CD14-positive monocyte (primary cell): ENCODE results near the gene CBR4. TPM values are rescaled to one million over a fixed set of nuclear protein-coding genes. Genes with fewer than 3 reads are reported as not detected.
"Not testable (repeated sequence)": the region's sequence is repeated elsewhere in the genome, so short reads cannot be mapped to it uniquely, and the experiment has no call there.

Experiments
- DNase-seq, 3 donors: peaks; one replicate each; pipeline ENCODE4 v3.0.0-alpha.2; 2011 to 2022
- H2AFZ ChIP-seq: 2 replicates; pipeline ENCODE4 v1.6.0; 2012; ENCODE audit warnings: mild to moderate bottlenecking, low read depth, low read length, inconsistent platforms; ENCODE audit not compliant: insufficient read depth, poor library complexity, severe bottlenecking
- H3K27ac ChIP-seq, 2 donors: 1 replicate in 1 of 2; 2 replicates in 1 of 2; pipeline ENCODE4 v1.5.1; 2012 to 2013; ENCODE audit warnings: low read length in 2 of 2, control low read depth in 1 of 2, inconsistent platforms in 1 of 2, low read depth in 1 of 2, mild to moderate bottlenecking in 1 of 2
- H3K27me3 ChIP-seq, 2 donors: one replicate each; pipeline versions ENCODE4 v1.6.0 to v1.6.1; 2011 to 2013; ENCODE audit warnings: low read length in 2 of 2; ENCODE audit not compliant: control insufficient read depth in 2 of 2, insufficient read depth in 2 of 2
- H3K36me3 ChIP-seq, 2 donors: replicated peaks in 1 of 2; 1 replicate in 1 of 2; 2 replicates in 1 of 2; pipeline versions ENCODE4 v1.5.1 to v1.6.1; 2012 to 2013; ENCODE audit warnings: low read length in 2 of 2, control low read depth in 1 of 2, inconsistent platforms in 1 of 2, mild to moderate bottlenecking in 1 of 2; ENCODE audit not compliant: insufficient read depth in 2 of 2, control insufficient read depth in 1 of 2
- H3K4me1 ChIP-seq, 2 donors: 1 replicate in 1 of 2; 2 replicates in 1 of 2; pipeline versions ENCODE4 v1.5.1 to v1.6.1; 2012 to 2013; ENCODE audit warnings: low read length in 2 of 2, control low read depth in 1 of 2, inconsistent platforms in 1 of 2, mild to moderate bottlenecking in 1 of 2, moderate library complexity in 1 of 2; ENCODE audit not compliant: insufficient read depth in 2 of 2, control insufficient read depth in 1 of 2
- H3K4me2 ChIP-seq: replicated peaks from 2 replicates; pipeline ENCODE3; 2012; ENCODE audit warnings: low read length, moderate library complexity, mild to moderate bottlenecking; ENCODE audit not compliant: poor library complexity, severe bottlenecking; ENCODE audit errors: extremely low read depth
- H3K4me3 ChIP-seq, 3 experiments: fragments of 200-600 bp in 1 of 3; sonication (generic) in 1 of 3; replicated peaks in 1 of 3; 1 replicate in 2 of 3; 2 replicates in 1 of 3; pipeline ENCODE4 v1.5.1; 2011 to 2013; ENCODE audit warnings: low read length in 3 of 3, mild to moderate bottlenecking in 3 of 3, control low read depth in 2 of 3, low read depth in 2 of 3, inconsistent platforms in 1 of 3, moderate library complexity in 1 of 3
- H3K79me2 ChIP-seq: 2 replicates; pipeline ENCODE4 v1.6.0; 2012; ENCODE audit warnings: mild to moderate bottlenecking, control low read depth, inconsistent platforms, low read length, moderate library complexity; ENCODE audit not compliant: insufficient read depth
- H3K9ac ChIP-seq: 2 replicates; pipeline ENCODE4 v1.6.0; 2017; ENCODE audit warnings: low read length, mild to moderate bottlenecking; ENCODE audit not compliant: insufficient read depth, poor library complexity, severe bottlenecking
- H3K9me3 ChIP-seq, 2 donors: replicated peaks in 1 of 2; 1 replicate in 1 of 2; 2 replicates in 1 of 2; pipeline versions ENCODE4 v1.5.1 to v1.6.1; 2012 to 2013; ENCODE audit warnings: low read length in 2 of 2, control low read depth in 1 of 2; ENCODE audit not compliant: control insufficient read depth in 1 of 2, insufficient read depth in 1 of 2
- H4K20me1 ChIP-seq: 2 replicates; pipeline ENCODE4 v1.6.0; 2012; ENCODE audit warnings: mild to moderate bottlenecking, low read length, control low read depth, moderate library complexity; ENCODE audit not compliant: insufficient read depth
- H3K27ac Mint-ChIP-seq, 7 donors: one replicate each; pipeline ENCODE4 v1.8.0; 2020; ENCODE audit warnings: mild to moderate bottlenecking in 7 of 7, mixed read lengths in 7 of 7, moderate library complexity in 6 of 7, inconsistent platforms in 2 of 7
- H3K27me3 Mint-ChIP-seq, 3 donors: one replicate each; pipeline ENCODE4 v1.8.0; 2021 to 2022; ENCODE audit warnings: low read depth in 3 of 3, mild to moderate bottlenecking in 3 of 3, mixed read lengths in 3 of 3, moderate library complexity in 3 of 3, inconsistent platforms in 1 of 3
- H3K36me3 Mint-ChIP-seq, 2 donors: one replicate each; pipeline ENCODE4 v1.8.0; 2020; ENCODE audit warnings: mixed read lengths in 2 of 2, inconsistent platforms in 1 of 2, mild to moderate bottlenecking in 1 of 2
- H3K4me1 Mint-ChIP-seq: one replicate; pipeline ENCODE4 v1.8.0; 2020; ENCODE audit warnings: mild to moderate bottlenecking, mixed read lengths
- H3K4me3 Mint-ChIP-seq, 2 donors: one replicate each; pipeline ENCODE4 v1.8.0; 2020; ENCODE audit warnings: mild to moderate bottlenecking in 2 of 2, mixed read lengths in 2 of 2, moderate library complexity in 1 of 2
- H3K9me3 Mint-ChIP-seq, 7 donors: one replicate each; pipeline ENCODE4 v1.8.0; 2020 to 2022; ENCODE audit warnings: mixed read lengths in 7 of 7, mild to moderate bottlenecking in 6 of 7, moderate library complexity in 6 of 7, inconsistent platforms in 2 of 7
- CTCF ChIP-seq: fragments of 200-600 bp; IDR thresholded peaks from one replicate; pipeline ENCODE4 v1.8.0; 2022; ENCODE audit warnings: antibody characterized with exemption, mild to moderate bottlenecking
- WGBS: methylation state at CpG from one replicate; pipeline ENCODE4 v1.1.5; 2013; ENCODE audit warnings: missing lambda C conversion rate; ENCODE audit not compliant: insufficient coverage; 5-methylcytosine and 5-hydroxymethylcytosine counted together
- intact Hi-C, 2 donors: fragments of 100-400 bp; cut with micrococcal nuclease; formaldehyde crosslinking; loops; one replicate each; pipeline versions ENCODE4 v1.15.0 to v1.15.1; 2023
- polyA plus RNA-seq, 3 donors: library from polyadenylated mRNA; depleted of rRNA in 1 of 3; unstranded in 2 of 3; stranded (reverse) in 1 of 3; fragments of 300-500 nt in 2 of 3; fragments of >200 nt in 1 of 3; fragmentation: Illumina TruSeq in 2 of 3; gene quantifications; 1 replicate in 2 of 3; 2 replicates in 1 of 3; pipeline ENCODE4 v1.2.3, GENCODE V29; 2012 to 2021

CBR4 gene
- polyA plus RNA-seq, 3 donors: 2.8 to 4.2 (median 4.1) TPM

- 100% methylated on average over 1 of the region's 2 CpGs for WGBS
- peaks cover 0 to 11% of the 10 kb centered on the region in 2 donors for H3K9me3 ChIP-seq
- no peaks in the 10 kb centered on the region for H3K27me3 ChIP-seq
- no peaks in the 10 kb centered on the region for H3K79me2 ChIP-seq
- intact Hi-C loops: no loop called here
- Mint-ChIP-seq H3K4me1 (no peaks in the 10 kb centered on the region), H3K27me3 (peaks cover 0 to 1% (median 0%) of the 10 kb centered on the region in 3 donors), H3K9me3 (peaks cover 8 to 26% (median 15%) of the 10 kb centered on the region in 7 donors), H3K27ac (no peak overlapping the region), H3K36me3 (peaks cover 4 to 10% of the 10 kb centered on the region in 2 donors), H3K4me3 (no peak overlapping the region)
- no peak overlapping the region for H3K4me2 ChIP-seq
- DNase-seq: no peak
- H4K20me1 ChIP-seq: no peaks in the 10 kb centered on the region
- H3K36me3 ChIP-seq: no peaks in the 10 kb centered on the region
- no peaks in the 10 kb centered on the region for H3K4me1 ChIP-seq
- no peak overlapping the region for H3K27ac ChIP-seq
- H2AFZ ChIP-seq: no peak overlapping the region
- no peak overlapping the region for H3K4me3 ChIP-seq
- no peak overlapping the region for H3K9ac ChIP-seq
- no peak for TF ChIP-seq CTCF
These were observed 54.4 kb downstream of the CBR4 start for GRCh38 chr4:168955674-168956073.

GRCh38 chr4:168952821-168953246 lies 57.2 kb downstream of the CBR4 start:
- H3K4me3 ChIP-seq, H3K36me3 ChIP-seq, DNase-seq, H3K27ac Mint-ChIP-seq, H4K20me1 ChIP-seq, intact Hi-C loops, H3K27ac ChIP-seq, H3K4me3 Mint-ChIP-seq, H3K4me1 ChIP-seq, H3K36me3 Mint-ChIP-seq, H3K27me3 ChIP-seq, H3K4me1 Mint-ChIP-seq, H3K27me3 Mint-ChIP-seq, H3K4me2 ChIP-seq, H2AFZ ChIP-seq, H3K9ac ChIP-seq, H3K79me2 ChIP-seq: not testable (repeated sequence)
- peaks cover 12 to 31% (median 20%) of the 10 kb centered on the region in 7 donors for H3K9me3 Mint-ChIP-seq
- WGBS: 100% methylated on average over 1 of the region's 3 CpGs
- peaks cover 0 to 11% of the 10 kb centered on the region in 2 donors for H3K9me3 ChIP-seq
